Measurements from ENCODE around the gene HEPH. TPM values are rescaled to one million over a fixed set of nuclear protein-coding genes. Genes with fewer than 3 reads are reported as not detected.

Gene HEPH
- total and polyA plus RNA-seq, 3 donors from 2014 or later: 6.3 to 10.8 (median 10.8) TPM

GRCh38 chrX:66167431-66167830 is 3.4 kb downstream of the HEPH start:
- intact Hi-C loops (cut with DNase I; ENCODE audit: low total_unique reads): no loop called here
- H3K36me3 ChIP-seq (ENCODE audit: low read depth, missing control alignments): no peaks in the 10 kb centered on the region
- no peaks in the 10 kb centered on the region for H3K9me3 ChIP-seq

GRCh38 chrX:66176134-66176533 is 12.1 kb downstream of the HEPH start:
- TF ChIP-seq POLR2A (IDR thresholded peaks at IDR 0.05) (no peak), CTCF (IDR thresholded peaks at IDR 0.05) (no peak)
- Histone ChIP-seq H3K4me3 (no peak overlapping the region), H3K4me1 (no peaks in the 10 kb centered on the region), H3K27me3 (no peaks in the 10 kb centered on the region), H3K9me3 (no peaks in the 10 kb centered on the region), H3K36me3 (ENCODE audit: low read depth, missing control alignments) (no peaks in the 10 kb centered on the region), H3K27ac (no peak overlapping the region)
- WGBS, 2 donors: 89 to 100% methylated on average over 1 of the region's 1 CpG
- DNase-seq: no peak
- intact Hi-C loops (cut with DNase I; ENCODE audit: low total_unique reads): no loop called here

More at GRCh38 chrX:66167431-66167830, 3.4 kb downstream of the HEPH start:
- TF ChIP-seq CTCF (IDR thresholded peaks at IDR 0.05) (no peak), POLR2A (IDR thresholded peaks at IDR 0.05) (no peak)
- Histone ChIP-seq H3K4me3 (no peak overlapping the region), H3K27me3 (no peaks in the 10 kb centered on the region), H3K4me1 (no peaks in the 10 kb centered on the region), H3K27ac (no peak overlapping the region)
- WGBS, 2 donors: 81 to 87% methylated on average over 2 of the region's 2 CpGs
- DNase-seq: no peak

- TF ChIP-seq CTCF (IDR thresholded peaks at IDR 0.05) (no peak), POLR2A (IDR thresholded peaks at IDR 0.05) (no peak)
- no peak overlapping the region for H3K4me3 ChIP-seq
- no peaks in the 10 kb centered on the region for H3K4me1 ChIP-seq
- 56 to 60% methylated on average over 2 of the region's 2 CpGs for WGBS, 2 donors
- H3K36me3 ChIP-seq (ENCODE audit: low read depth, missing control alignments): no peaks in the 10 kb centered on the region
- no peak overlapping the region for H3K27ac ChIP-seq
- no peak for DNase-seq
- intact Hi-C loops (cut with DNase I; ENCODE audit: low total_unique reads): no loop called here
- no peaks in the 10 kb centered on the region for H3K27me3 ChIP-seq
- H3K9me3 ChIP-seq: no peaks in the 10 kb centered on the region
Observed at GRCh38 chrX:66191563-66191962, 27.5 kb downstream of the HEPH start.

DNA sequence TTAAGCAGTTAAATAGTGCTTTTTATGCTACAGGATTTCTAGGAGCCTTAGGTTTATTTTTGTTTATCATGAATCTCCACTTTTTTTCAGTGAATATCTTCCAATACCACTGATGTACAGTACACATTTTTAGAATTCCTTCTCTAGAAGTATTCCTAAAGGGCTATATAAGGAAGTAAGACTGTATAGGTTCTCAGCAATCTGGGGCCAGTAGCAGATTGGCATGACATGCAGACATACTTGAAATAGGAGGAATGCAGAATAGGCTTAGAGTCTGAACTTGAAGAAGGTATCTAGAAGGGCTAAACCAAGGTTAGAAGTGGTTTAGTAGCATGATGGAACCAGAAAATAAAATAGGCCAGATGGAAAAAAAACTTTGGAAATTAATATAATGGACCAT is 29.8 kb downstream of the HEPH start:
- Histone ChIP-seq H3K4me1 (no peaks in the 10 kb centered on the region), H3K36me3 (ENCODE audit: low read depth, missing control alignments) (no peaks in the 10 kb centered on the region), H3K27me3 (no peaks in the 10 kb centered on the region), H3K27ac (no peak overlapping the region), H3K4me3 (no peak overlapping the region), H3K9me3 (no peaks in the 10 kb centered on the region)
- TF ChIP-seq POLR2A (IDR thresholded peaks at IDR 0.05): no peak
- TF ChIP-seq CTCF (IDR thresholded peaks at IDR 0.05): no peak
- intact Hi-C loops (cut with DNase I; ENCODE audit: low total_unique reads): no loop called here
- no peak for DNase-seq

DNA sequence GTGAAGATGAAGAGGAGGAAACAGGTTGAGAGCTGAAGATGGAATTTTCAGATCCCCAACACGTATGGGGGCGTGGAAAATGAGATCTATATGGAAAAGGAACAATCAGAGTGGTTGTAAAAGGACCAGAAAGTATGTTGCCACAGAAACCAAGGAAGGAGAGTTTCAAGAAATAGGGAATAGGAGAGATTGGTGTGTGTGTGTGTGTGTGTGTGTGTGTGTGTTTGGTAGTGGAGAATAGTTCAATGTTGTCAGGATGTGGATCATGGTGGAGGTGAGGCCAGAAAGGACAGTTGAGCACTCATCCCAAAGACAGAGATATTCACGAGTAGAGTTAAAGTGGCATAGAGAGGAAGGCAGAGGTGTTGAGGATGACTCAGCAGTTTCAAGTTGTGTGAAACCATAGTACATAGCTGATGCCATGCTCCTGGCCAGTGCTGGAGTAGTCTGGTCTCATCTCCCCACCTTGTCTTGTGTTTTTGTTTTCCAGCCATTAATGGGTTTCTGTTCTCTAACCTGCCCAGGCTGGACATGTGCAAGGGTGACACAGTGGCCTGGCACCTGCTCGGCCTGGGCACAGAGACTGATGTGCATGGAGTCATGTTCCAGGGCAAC is 36.1 kb downstream of the HEPH start:
- no peaks in the 10 kb centered on the region for H3K9me3 ChIP-seq
- intact Hi-C loops (cut with DNase I; ENCODE audit: low total_unique reads): no loop called here
- WGBS, 2 donors: 73 to 89% methylated on average over 3 to 4 of the region's 4 CpGs
- no peaks in the 10 kb centered on the region for H3K27me3 ChIP-seq
- H3K4me3 ChIP-seq: no peak overlapping the region
- H3K27ac ChIP-seq: no peak overlapping the region
- H3K36me3 ChIP-seq (ENCODE audit: low read depth, missing control alignments): no peaks in the 10 kb centered on the region
- no peak for DNase-seq
- H3K4me1 ChIP-seq: no peaks in the 10 kb centered on the region
- TF ChIP-seq CTCF (IDR thresholded peaks at IDR 0.05) (no peak), POLR2A (IDR thresholded peaks at IDR 0.05) (no peak)
